HUES6 (cell line): ENCODE measurements around the gene AHNAK.

Experiments used
- H3K27ac ChIP-seq: 2 replicates; pipeline ENCODE4 v1.7.0; 2013; ENCODE audit warnings: low read depth, mild to moderate bottlenecking, low read length, inconsistent platforms
- H3K27me3 ChIP-seq: 2 replicates; pipeline ENCODE4 v1.6.1; 2013; ENCODE audit warnings: low read length; ENCODE audit not compliant: control insufficient read depth, insufficient read depth
- H3K36me3 ChIP-seq: 2 replicates; pipeline ENCODE4 v1.6.1; 2013; ENCODE audit warnings: low read length; ENCODE audit not compliant: control insufficient read depth, insufficient read depth
- H3K4me1 ChIP-seq: 2 replicates; pipeline ENCODE4 v1.6.1; 2013; ENCODE audit warnings: low read length; ENCODE audit not compliant: control insufficient read depth, insufficient read depth
- H3K4me3 ChIP-seq: 2 replicates; pipeline ENCODE4 v1.5.1; 2013; ENCODE audit warnings: low read depth, low read length
- H3K9ac ChIP-seq: one replicate; pipeline ENCODE4 v1.6.1; 2013; ENCODE audit warnings: mild to moderate bottlenecking, low read length
- H3K9me3 ChIP-seq: 2 replicates; pipeline ENCODE4 v1.6.1; 2013; ENCODE audit warnings: low read depth, low read length; ENCODE audit not compliant: control insufficient read depth, insufficient read depth

The AHNAK gene

GRCh38 chr11:62539238-62539925, 7.2 kb downstream of the AHNAK start:
- H3K4me3 ChIP-seq, result no peak overlapping the region
- peaks cover 16% of the 10 kb centered on the region for H3K27me3 ChIP-seq
- H3K36me3 ChIP-seq, result peaks cover 12% of the 10 kb centered on the region
- H3K9ac ChIP-seq, result no peak overlapping the region
- peaks cover 44% of the 10 kb centered on the region for H3K4me1 ChIP-seq
- H3K27ac ChIP-seq, result no peak overlapping the region
- H3K9me3 ChIP-seq, result no peaks in the 10 kb centered on the region

DNA sequence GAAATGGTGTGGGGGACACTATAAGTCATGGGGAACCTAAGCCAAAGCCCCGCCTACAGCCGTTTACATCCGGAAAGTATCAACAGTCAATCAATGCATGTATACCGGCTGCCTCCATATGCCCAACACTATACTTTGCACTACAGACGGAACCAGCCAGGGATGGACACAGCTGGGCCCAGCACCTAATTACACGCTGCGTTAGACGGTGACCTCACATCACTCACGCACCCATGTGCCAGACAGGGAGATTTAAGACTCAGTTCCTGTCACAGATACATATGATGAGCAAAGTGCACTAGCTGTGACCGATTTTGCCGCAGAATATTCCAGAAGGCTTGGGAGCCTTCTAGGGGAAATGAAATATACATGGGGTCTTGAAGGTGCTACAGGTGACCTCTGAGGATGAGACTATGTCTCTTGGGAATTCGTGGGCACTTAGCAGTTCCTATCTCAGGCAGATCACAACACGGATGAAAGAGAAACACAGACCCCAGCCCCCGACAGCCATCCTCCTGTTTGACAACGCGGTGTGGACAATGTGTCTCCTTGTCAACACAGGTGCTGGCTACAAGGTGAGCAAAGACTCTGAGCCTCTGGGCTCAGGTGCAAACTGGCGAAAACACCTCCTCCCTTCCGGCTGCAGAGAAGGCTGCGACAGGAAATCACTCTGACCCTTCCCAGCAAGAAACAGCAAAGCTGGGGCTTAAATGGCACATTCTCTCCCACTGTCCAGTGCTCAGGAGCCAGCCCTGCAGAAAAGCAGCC, 8.0 kb downstream of the AHNAK start:
- Histone ChIP-seq H3K36me3 (peaks cover 19% of the 10 kb centered on the region), H3K27ac (no peak overlapping the region), H3K27me3 (peaks cover 8% of the 10 kb centered on the region), H3K9me3 (no peaks in the 10 kb centered on the region), H3K4me1 (peaks cover 38% of the 10 kb centered on the region), H3K4me3 (no peak overlapping the region), H3K9ac (no peak overlapping the region)

GRCh38 chr11:62536301-62536957, 10.2 kb downstream of the AHNAK start:
- Histone ChIP-seq H3K4me3 (no peak overlapping the region), H3K4me1 (peaks cover 20% of the 10 kb centered on the region; the same call in 1 of the 2 replicates), H3K36me3 (peaks cover 41% of the 10 kb centered on the region), H3K27me3 (no peaks in the 10 kb centered on the region), H3K9me3 (no peaks in the 10 kb centered on the region), H3K9ac (no peak overlapping the region), H3K27ac (no peak overlapping the region)

- Histone ChIP-seq H3K9ac (no peak overlapping the region), H3K4me3 (no peak overlapping the region), H3K27ac (no peak overlapping the region), H3K27me3 (no peaks in the 10 kb centered on the region), H3K9me3 (no peaks in the 10 kb centered on the region), H3K36me3 (peaks cover 46% of the 10 kb centered on the region), H3K4me1 (peaks cover 14% of the 10 kb centered on the region; the same call in 1 of the 2 replicates)
Measured at GRCh38 chr11:62535802-62536201, 10.8 kb downstream of the AHNAK start.

DNA sequence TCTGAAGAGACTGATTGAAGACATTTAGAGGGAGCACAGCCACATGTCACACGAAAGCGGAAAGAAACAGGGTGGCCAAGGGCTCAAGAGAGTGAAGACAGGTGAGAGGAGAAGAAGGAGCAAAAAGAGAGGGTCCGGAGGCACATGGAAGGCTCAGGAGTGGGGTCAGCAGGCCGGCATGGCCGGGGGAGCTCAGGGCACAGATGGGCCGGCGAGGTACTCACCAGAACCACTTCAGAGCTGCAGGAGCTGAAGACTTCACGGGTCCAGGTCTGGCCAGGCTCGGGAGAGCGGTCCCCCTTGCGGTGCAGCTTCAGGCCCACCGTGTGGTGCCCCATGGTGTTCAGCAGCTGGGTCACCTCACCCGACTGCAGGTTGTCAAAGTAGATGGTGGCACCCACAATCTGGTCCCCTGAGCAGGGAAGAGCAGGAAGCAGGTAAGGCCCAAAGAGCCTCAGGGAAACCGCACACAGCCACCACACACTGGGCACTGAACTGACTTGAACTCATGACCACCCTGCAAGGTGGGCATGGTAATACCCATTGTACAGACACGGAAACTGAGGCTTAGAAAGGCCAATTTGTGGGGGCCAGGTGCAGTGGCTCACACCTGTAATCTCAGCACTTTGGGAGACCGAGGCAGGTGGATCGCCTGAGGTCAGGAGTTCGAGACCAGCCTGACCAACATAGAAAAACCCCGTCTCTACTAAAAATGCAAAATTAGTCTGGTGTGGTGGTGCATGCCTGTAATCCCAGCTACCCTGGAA, 11.6 kb downstream of the AHNAK start:
- H3K27me3 ChIP-seq, result no peaks in the 10 kb centered on the region
- H3K9ac ChIP-seq, result no peak overlapping the region
- no peak overlapping the region for H3K27ac ChIP-seq
- H3K9me3 ChIP-seq, result no peaks in the 10 kb centered on the region
- no peak overlapping the region for H3K4me3 ChIP-seq
- peaks cover 12% of the 10 kb centered on the region; the same call in 1 of the 2 replicates for H3K4me1 ChIP-seq
- peaks cover 46% of the 10 kb centered on the region for H3K36me3 ChIP-seq

GRCh38 chr11:62532096-62532495, 14.5 kb downstream of the AHNAK start:
- Histone ChIP-seq H3K4me1 (no peaks in the 10 kb centered on the region), H3K27me3 (no peaks in the 10 kb centered on the region), H3K36me3 (peaks cover 59% of the 10 kb centered on the region), H3K9ac (no peak overlapping the region), H3K4me3 (no peak overlapping the region), H3K27ac (no peak overlapping the region), H3K9me3 (0 out of 2 replicates have a peak, but pooled peaks cover 3% of the 10 kb centered on the region)

DNA sequence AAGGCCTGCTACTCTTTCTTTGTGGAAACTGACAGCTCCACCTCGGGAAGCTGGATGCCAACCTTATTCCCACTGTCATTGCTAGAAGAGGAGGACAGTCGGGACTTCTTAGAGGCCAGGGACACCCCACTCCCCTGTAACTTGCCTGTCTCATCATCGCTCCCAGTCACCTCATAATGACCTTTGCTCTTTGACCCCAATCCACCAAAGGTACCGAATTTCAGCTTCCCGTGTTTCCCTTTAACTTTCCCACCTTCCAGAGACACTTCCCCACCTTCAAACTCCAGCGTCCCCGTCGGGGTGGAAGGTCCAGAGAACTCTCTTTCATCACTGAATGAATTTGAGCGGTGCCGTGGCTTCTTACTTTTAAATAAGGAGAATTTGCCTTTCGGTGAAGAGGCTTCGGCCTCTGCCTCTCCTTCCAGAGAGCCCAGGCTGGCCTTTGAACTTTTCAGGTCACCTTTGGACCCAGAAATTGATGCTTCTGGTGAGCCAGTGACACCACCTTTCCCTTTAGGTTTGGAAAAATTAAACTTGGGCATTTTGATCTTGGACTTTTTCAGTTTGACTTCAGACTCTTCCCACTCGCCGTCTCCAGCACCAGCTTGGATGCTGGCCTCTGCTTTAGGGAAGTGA, 29.8 kb downstream of the AHNAK start:
- Histone ChIP-seq H3K4me1 (no peaks in the 10 kb centered on the region), H3K4me3 (no peak overlapping the region), H3K27ac (no peak overlapping the region), H3K9ac (no peak overlapping the region), H3K9me3 (peaks cover 2% of the 10 kb centered on the region; the same call in 1 of the 2 replicates), H3K36me3 (peaks cover 37% of the 10 kb centered on the region), H3K27me3 (no peaks in the 10 kb centered on the region)

GRCh38 chr11:62514151-62514550, 32.5 kb downstream of the AHNAK start:
- Histone ChIP-seq H3K27ac (no peak overlapping the region), H3K9me3 (no peaks in the 10 kb centered on the region), H3K4me3 (no peak overlapping the region), H3K27me3 (no peaks in the 10 kb centered on the region), H3K4me1 (no peaks in the 10 kb centered on the region), H3K36me3 (peaks cover 18% of the 10 kb centered on the region), H3K9ac (no peak overlapping the region)

GRCh38 chr11:62513626-62514025, 33.0 kb downstream of the AHNAK start:
- Histone ChIP-seq H3K4me1 (peaks cover 4% of the 10 kb centered on the region), H3K27ac (no peak overlapping the region), H3K9ac (no peak overlapping the region), H3K27me3 (no peaks in the 10 kb centered on the region), H3K4me3 (no peak overlapping the region), H3K9me3 (no peaks in the 10 kb centered on the region), H3K36me3 (peaks cover 13% of the 10 kb centered on the region)

- peaks cover 11% of the 10 kb centered on the region for H3K4me1 ChIP-seq
- no peak overlapping the region for H3K4me3 ChIP-seq
- peaks cover 8% of the 10 kb centered on the region; the same call in 1 of the 2 replicates for H3K36me3 ChIP-seq
- H3K9me3 ChIP-seq, result no peaks in the 10 kb centered on the region
- no peak overlapping the region for H3K27ac ChIP-seq
- no peaks in the 10 kb centered on the region for H3K27me3 ChIP-seq
- H3K9ac ChIP-seq, result no peak overlapping the region
Measured at GRCh38 chr11:62512961-62513360, 33.6 kb downstream of the AHNAK start.
